KMS-11 (cell line): Measurements from ENCODE around the gene KDR.

Experiments used
- H2AFZ ChIP-seq: fragments of 200-600 bp; sonication (generic); 2 replicates; pipeline ENCODE4 v1.6.1; 2016; ENCODE audit warnings: antibody characterized with exemption, mixed run types, low read depth
- H3K27ac ChIP-seq: fragments of 200-600 bp; sonication (generic); 2 replicates; pipeline ENCODE4 v1.6.1; 2016; ENCODE audit warnings: mild to moderate bottlenecking, mixed run types
- H3K27me3 ChIP-seq: fragments of 200-600 bp; sonication (generic); 2 replicates; pipeline ENCODE4 v1.6.1; 2017; ENCODE audit warnings: mild to moderate bottlenecking, low read depth, mixed run types, moderate library complexity; ENCODE audit not compliant: insufficient read depth
- H3K36me3 ChIP-seq: fragments of 200-600 bp; sonication (generic); 2 replicates; pipeline ENCODE4 v1.6.1; 2017; ENCODE audit warnings: mild to moderate bottlenecking, mixed run types; ENCODE audit not compliant: insufficient read depth
- H3K4me1 ChIP-seq: fragments of 200-600 bp; sonication (generic); 2 replicates; pipeline ENCODE4 v1.6.1; 2016; ENCODE audit warnings: mild to moderate bottlenecking, low read depth, mixed run types; ENCODE audit not compliant: poor library complexity, severe bottlenecking
- H3K4me2 ChIP-seq: fragments of 200-600 bp; sonication (generic); 2 replicates; pipeline ENCODE4 v1.7.0; 2016; ENCODE audit warnings: mild to moderate bottlenecking, mixed run types
- H3K4me3 ChIP-seq: fragments of 200-600 bp; sonication (generic); IDR thresholded peaks from 2 replicates; pipeline ENCODE4 v1.6.1; 2017; ENCODE audit warnings: low read depth, low read length, mixed read lengths; ENCODE audit not compliant: insufficient read depth
- H3K79me2 ChIP-seq: fragments of 200-600 bp; sonication (generic); 2 replicates; pipeline ENCODE4 v1.6.1; 2016; ENCODE audit warnings: low read depth, mixed run types; ENCODE audit not compliant: insufficient read depth
- H3K9ac ChIP-seq: fragments of 200-600 bp; sonication (generic); 2 replicates; pipeline ENCODE4 v1.6.1; 2016; ENCODE audit warnings: mild to moderate bottlenecking, mixed run types
- H4K20me1 ChIP-seq: fragments of 200-600 bp; sonication (generic); 2 replicates; pipeline ENCODE4 v1.6.1; 2016; ENCODE audit warnings: mild to moderate bottlenecking, mixed run types; ENCODE audit not compliant: insufficient read depth
- CTCF ChIP-seq: fragments of 200-600 bp; sonication (generic); conservative IDR thresholded peaks from 2 replicates; pipeline ENCODE4 v1.6.1; 2017; ENCODE audit warnings: low read depth, mild to moderate bottlenecking, antibody characterized with exemption, low read length, moderate library complexity, mixed read lengths

Gene KDR

DNA sequence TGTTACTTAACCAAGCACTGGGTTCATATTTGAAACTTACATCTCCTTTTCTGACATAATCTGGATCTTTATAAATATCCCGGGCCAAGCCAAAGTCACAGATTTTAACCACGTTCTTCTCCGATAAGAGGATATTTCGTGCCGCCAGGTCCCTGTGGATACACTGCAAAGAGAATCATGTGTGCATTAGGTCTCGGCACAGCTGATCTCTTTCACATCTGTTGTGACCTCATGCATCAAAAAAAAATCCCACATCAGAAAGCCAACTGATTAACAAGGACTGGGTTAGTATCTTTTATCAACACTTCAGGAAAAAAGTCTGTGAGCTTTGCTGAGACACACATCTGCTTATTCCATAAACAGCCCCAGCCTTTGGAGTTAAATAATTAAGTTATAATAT, 35.5 kb downstream of the KDR start:
- Histone ChIP-seq H3K79me2 (no peaks in the 10 kb centered on the region), H3K4me3 (no peak overlapping the region), H3K27ac (no peak overlapping the region), H3K27me3 (no peaks in the 10 kb centered on the region), H3K36me3 (no peaks in the 10 kb centered on the region), H3K4me2 (no peak overlapping the region), H3K9ac (no peak overlapping the region), H4K20me1 (no peaks in the 10 kb centered on the region), H2AFZ (no peak overlapping the region), H3K4me1 (peaks cover 28% of the 10 kb centered on the region)
- no peak for TF ChIP-seq CTCF

DNA sequence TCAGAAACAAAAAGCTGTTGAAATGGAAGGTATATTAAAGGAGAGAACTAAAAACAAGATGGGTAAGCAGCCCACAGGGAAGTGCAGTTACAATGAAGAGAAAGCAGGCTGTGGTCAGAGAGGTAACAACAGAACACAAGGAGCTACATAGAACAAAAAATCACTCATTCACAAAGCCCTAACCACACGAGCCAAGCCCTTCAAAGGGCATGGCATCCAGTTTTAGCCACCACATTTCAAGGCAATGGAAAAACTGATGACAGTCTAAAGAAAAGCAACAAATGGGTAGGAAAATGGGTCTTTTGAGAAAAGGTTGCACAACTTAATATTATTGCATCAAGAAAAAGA, 37.5 kb downstream of the KDR start:
- Histone ChIP-seq H3K4me1 (peaks cover 28% of the 10 kb centered on the region), H3K27me3 (no peaks in the 10 kb centered on the region), H3K4me2 (peak overlapping the region; percentile 38), H3K4me3 (peak overlapping the region; percentile 35), H3K27ac (peak overlapping the region; percentile 45), H3K79me2 (no peaks in the 10 kb centered on the region), H2AFZ (peak overlapping the region; percentile 36; the same call in 1 of the 2 replicates), H3K9ac (no peak overlapping the region), H3K36me3 (no peaks in the 10 kb centered on the region), H4K20me1 (no peaks in the 10 kb centered on the region)
- TF ChIP-seq CTCF: no peak

GRCh38 chr4:55087009-55087912, 38.1 kb downstream of the KDR start:
- Histone ChIP-seq H3K79me2 (no peaks in the 10 kb centered on the region), H4K20me1 (no peaks in the 10 kb centered on the region), H2AFZ (peak overlapping the region; percentile 36; the same call in 1 of the 2 replicates), H3K27ac (peak overlapping the region; percentile 45), H3K4me3 (peak overlapping the region; percentile 35), H3K36me3 (no peaks in the 10 kb centered on the region), H3K4me1 (peaks cover 28% of the 10 kb centered on the region), H3K4me2 (peak overlapping the region; percentile 38), H3K9ac (no peak overlapping the region), H3K27me3 (no peaks in the 10 kb centered on the region)
- TF ChIP-seq CTCF: no peak

GRCh38 chr4:55086578-55086977, 38.8 kb downstream of the KDR start:
- no peak overlapping the region for H3K4me2 ChIP-seq
- no peaks in the 10 kb centered on the region for H4K20me1 ChIP-seq
- no peak overlapping the region for H2AFZ ChIP-seq
- H3K79me2 ChIP-seq: no peaks in the 10 kb centered on the region
- no peak overlapping the region for H3K9ac ChIP-seq
- no peaks in the 10 kb centered on the region for H3K36me3 ChIP-seq
- peaks cover 28% of the 10 kb centered on the region for H3K4me1 ChIP-seq
- no peaks in the 10 kb centered on the region for H3K27me3 ChIP-seq
- no peak for TF ChIP-seq CTCF
- H3K27ac ChIP-seq: no peak overlapping the region
- H3K4me3 ChIP-seq: no peak overlapping the region
